ENCODE data around the gene SLC25A44. TPM values are rescaled to one million over a fixed set of nuclear protein-coding genes. Genes with fewer than 3 reads are reported as not detected.

SLC25A44 gene
- total and polyA plus RNA-seq, 2 donors (not counting 1 experiment from before 2014, with no cell fraction given) = 14.9 to 27.2 TPM

DNA sequence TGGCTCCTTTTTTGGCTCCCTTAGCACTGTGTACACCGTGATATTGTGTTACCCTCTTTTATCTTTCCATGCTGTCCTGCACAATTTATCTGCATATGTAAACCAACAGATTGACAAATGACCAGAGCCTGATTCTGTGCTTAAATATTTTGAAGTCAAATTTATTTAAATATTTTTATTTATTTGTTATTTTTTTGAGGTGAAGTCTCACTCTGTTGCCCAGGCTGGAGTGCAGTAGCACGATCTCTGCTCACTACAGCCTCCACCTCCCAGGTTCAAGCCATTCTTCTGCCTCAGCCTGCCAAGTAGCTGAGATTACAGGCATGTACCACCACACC, 31.7 kb downstream of the SLC25A44 start:
- Mint-ChIP-seq H3K27ac (peak overlapping the region; percentile 2), H3K4me3 (no peak overlapping the region)

DNA sequence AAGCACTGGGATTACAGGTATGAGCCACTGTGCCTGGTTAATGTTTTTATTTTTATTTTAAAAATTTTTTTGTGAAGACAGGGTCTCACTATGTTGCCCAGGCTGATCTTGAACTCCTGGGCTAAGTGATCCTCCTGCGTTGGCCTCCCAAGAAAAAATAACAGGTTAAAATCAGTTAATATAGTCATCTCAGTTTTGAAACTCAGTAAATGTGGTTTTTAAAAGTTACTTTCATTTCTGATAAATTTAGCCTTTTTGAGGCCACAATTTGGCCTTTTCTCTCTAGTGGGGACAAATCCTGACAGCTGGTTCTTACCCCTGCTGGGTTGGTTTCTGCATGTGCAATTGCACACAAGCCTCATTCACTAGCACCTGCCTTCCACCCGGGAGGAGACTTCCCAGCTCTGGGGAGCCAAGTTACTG, 32.2 kb downstream of the SLC25A44 start:
- Histone ChIP-seq H3K4me1 (ENCODE audit: control insufficient read depth in 2 of 2, insufficient read depth in 2 of 2, low read length in 2 of 2) (no peaks in the 10 kb centered on the region), H4K20me1 (ENCODE audit: control insufficient read depth, insufficient read depth, low read length, poor library complexity, severe bottlenecking) (peaks cover 5% of the 10 kb centered on the region), H3K9me3 (ENCODE audit: control extremely low read depth in 1 of 3, control insufficient read depth in 2 of 3, insufficient read depth in 1 of 3, low read length in 2 of 3) (no peaks in the 10 kb centered on the region), H3K27me3 (replicated peaks in 1 of 4; ENCODE audit: control extremely low read depth in 1 of 4, control insufficient read depth in 3 of 4, insufficient read depth in 4 of 4, low read length in 3 of 4) (no peaks in the 10 kb centered on the region), H3K36me3 (replicated peaks in 1 of 2; ENCODE audit: control extremely low read depth in 1 of 2, control insufficient read depth in 1 of 2, extremely low read depth in 1 of 2, insufficient read depth in 2 of 2, low read length in 1 of 2) (peaks cover 28 to 43% of the 10 kb centered on the region in 2 experiments), H3K79me2 (ENCODE audit: control insufficient read depth, insufficient read depth, low read length) (peaks cover 33% of the 10 kb centered on the region), H3K4me2 (replicated peaks; ENCODE audit: low read depth, low read length, poor library complexity, severe bottlenecking) (no peak overlapping the region), H3K9ac (ENCODE audit: low read length) (no peak overlapping the region), H3K27ac (ENCODE audit: low read length in 2 of 2) (no peak overlapping the region), H2AFZ (ENCODE audit: insufficient read depth, low read depth, low read length, poor library complexity, severe bottlenecking) (no peak overlapping the region), H3K4me3 (ENCODE audit: control extremely low read depth in 1 of 5, extremely low read depth in 1 of 5, insufficient read depth in 1 of 5, low read depth in 2 of 5, low read length in 4 of 5) (no peak overlapping the region)
- DNase-seq (no peak), ATAC-seq (ENCODE audit: low read depth) (no peak)
- no peak for TF ChIP-seq EZH2 (IDR thresholded peaks at IDR 0.05; ENCODE audit: borderline replicate concordance, insufficient read depth, low read depth, low read length, poor library complexity, severe bottlenecking)
- WGBS (ENCODE audit: insufficient coverage) = 40% methylated on average over 1 of the region's 2 CpGs
- intact Hi-C loops (cut with micrococcal nuclease) = no loop called here
- no peak overlapping the region for H3K4me3 Mint-ChIP-seq
- H3K27ac Mint-ChIP-seq = no peak overlapping the region
- ChIA-PET CTCF (interaction anchor here (0.6 to 14.5 kb wide), 19 partner anchors 12 to 349 kb away, joined by 3 to 381 read pairs (median 8); partner anchors contain the start of genes PMF1, SEMA4A, SLC25A44 and TMEM79), POLR2A (interaction anchor here (1.1 kb wide), 1 partner anchor 79 kb away, joined by 7 read pairs; no protein-coding TSS in a partner anchor)
- no peaks in the 10 kb centered on the region for H3K9me3 Mint-ChIP-seq (ENCODE audit: insufficient read depth)
- peaks cover 4% of the 10 kb centered on the region for H3K4me1 Mint-ChIP-seq
- H3K27me3 Mint-ChIP-seq = no peaks in the 10 kb centered on the region

More for the DNA sequence above, 31.7 kb downstream of the SLC25A44 start:
- Mint-ChIP-seq H3K27me3 (no peaks in the 10 kb centered on the region), H3K9me3 (ENCODE audit: insufficient read depth) (no peaks in the 10 kb centered on the region), H3K4me1 (peaks cover 4% of the 10 kb centered on the region)
- intact Hi-C loops (cut with micrococcal nuclease) = loop anchor here (1.0 kb wide), 4 partner anchors 32 to 135 kb away; no protein-coding TSS in a partner anchor
- no peaks in the 10 kb centered on the region for H3K4me1 ChIP-seq (ENCODE audit: control insufficient read depth in 2 of 2, insufficient read depth in 2 of 2, low read length in 2 of 2)
- no peak overlapping the region for H3K9ac ChIP-seq (ENCODE audit: low read length)
- H3K4me3 ChIP-seq (ENCODE audit: control extremely low read depth in 1 of 5, extremely low read depth in 1 of 5, insufficient read depth in 1 of 5, low read depth in 2 of 5, low read length in 4 of 5) = no peak overlapping the region
- DNase-seq = no peak
- no peak for ATAC-seq (ENCODE audit: low read depth)
- CTCF ChIA-PET = interaction anchor here (0.6 to 14.5 kb wide), 30 partner anchors 8 to 349 kb away, joined by 3 to 381 read pairs (median 6); partner anchors contain the start of genes PMF1, SEMA4A, SLC25A44 and TMEM79
- H3K79me2 ChIP-seq (ENCODE audit: control insufficient read depth, insufficient read depth, low read length) = peaks cover 37% of the 10 kb centered on the region
- no peak overlapping the region for H3K27ac ChIP-seq (ENCODE audit: low read length in 2 of 2)
- H2AFZ ChIP-seq (ENCODE audit: insufficient read depth, low read depth, low read length, poor library complexity, severe bottlenecking) = no peak overlapping the region
- H3K9me3 ChIP-seq (ENCODE audit: control extremely low read depth in 1 of 3, control insufficient read depth in 2 of 3, insufficient read depth in 1 of 3, low read length in 2 of 3) = no peaks in the 10 kb centered on the region
- H3K36me3 ChIP-seq (replicated peaks in 1 of 2; ENCODE audit: control extremely low read depth in 1 of 2, control insufficient read depth in 1 of 2, extremely low read depth in 1 of 2, insufficient read depth in 2 of 2, low read length in 1 of 2) = peaks cover 28 to 46% of the 10 kb centered on the region in 2 experiments
- no peak overlapping the region for H3K4me2 ChIP-seq (replicated peaks; ENCODE audit: low read depth, low read length, poor library complexity, severe bottlenecking)
- no peaks in the 10 kb centered on the region for H3K27me3 ChIP-seq (replicated peaks in 1 of 4; ENCODE audit: control extremely low read depth in 1 of 4, control insufficient read depth in 3 of 4, insufficient read depth in 4 of 4, low read length in 3 of 4)
- H4K20me1 ChIP-seq (ENCODE audit: control insufficient read depth, insufficient read depth, low read length, poor library complexity, severe bottlenecking) = peaks cover 9% of the 10 kb centered on the region
- no CpG with 5 or more reads among the region's 2 CpGs for WGBS (ENCODE audit: insufficient coverage)
- POLR2A ChIA-PET = interaction anchor here (0.5 to 1.5 kb wide), 4 partner anchors 78 to 820 kb away, joined by 7 to 9 read pairs (median 8); partner anchors contain the start of gene ARHGEF11
- no peak for TF ChIP-seq EZH2 (IDR thresholded peaks at IDR 0.05; ENCODE audit: borderline replicate concordance, insufficient read depth, low read depth, low read length, poor library complexity, severe bottlenecking)
- TF ChIP-seq, protein P1, sequence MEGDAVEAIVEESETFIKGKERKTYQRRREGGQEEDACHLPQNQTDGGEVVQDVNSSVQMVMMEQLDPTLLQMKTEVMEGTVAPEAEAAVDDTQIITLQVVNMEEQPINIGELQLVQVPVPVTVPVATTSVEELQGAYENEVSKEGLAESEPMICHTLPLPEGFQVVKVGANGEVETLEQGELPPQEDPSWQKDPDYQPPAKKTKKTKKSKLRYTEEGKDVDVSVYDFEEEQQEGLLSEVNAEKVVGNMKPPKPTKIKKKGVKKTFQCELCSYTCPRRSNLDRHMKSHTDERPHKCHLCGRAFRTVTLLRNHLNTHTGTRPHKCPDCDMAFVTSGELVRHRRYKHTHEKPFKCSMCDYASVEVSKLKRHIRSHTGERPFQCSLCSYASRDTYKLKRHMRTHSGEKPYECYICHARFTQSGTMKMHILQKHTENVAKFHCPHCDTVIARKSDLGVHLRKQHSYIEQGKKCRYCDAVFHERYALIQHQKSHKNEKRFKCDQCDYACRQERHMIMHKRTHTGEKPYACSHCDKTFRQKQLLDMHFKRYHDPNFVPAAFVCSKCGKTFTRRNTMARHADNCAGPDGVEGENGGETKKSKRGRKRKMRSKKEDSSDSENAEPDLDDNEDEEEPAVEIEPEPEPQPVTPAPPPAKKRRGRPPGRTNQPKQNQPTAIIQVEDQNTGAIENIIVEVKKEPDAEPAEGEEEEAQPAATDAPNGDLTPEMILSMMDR (IDR thresholded peaks at IDR 0.05) = peak; percentile 24
